ENCODE data around the gene GRK4.

Gene GRK4

GRCh38 chr4:3074846-3075651 is 111.7 kb downstream of the GRK4 start:
- peak; percentile 32 for DNase-seq

DNA sequence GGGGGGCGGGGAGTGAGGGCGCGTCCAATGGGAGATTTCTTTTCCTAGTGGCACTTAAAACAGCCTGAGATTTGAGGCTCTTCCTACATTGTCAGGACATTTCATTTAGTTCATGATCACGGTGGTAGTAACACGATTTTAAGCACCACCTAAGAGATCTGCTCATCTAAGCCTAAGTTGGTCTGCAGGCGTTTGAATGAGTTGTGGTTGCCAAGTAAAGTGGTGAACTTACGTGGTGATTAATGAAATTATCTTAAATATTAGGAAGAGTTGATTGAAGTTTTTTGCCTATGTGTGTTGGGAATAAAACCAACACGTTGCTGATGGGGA is 112.2 kb downstream of the GRK4 start:
- no peak for DNase-seq

- DNase-seq, result no peak
Observed at GRCh38 chr4:3077796-3078195, 114.4 kb downstream of the GRK4 start.

- no peak for DNase-seq
Observed at GRCh38 chr4:3079694-3080123, 116.3 kb downstream of the GRK4 start.

DNA sequence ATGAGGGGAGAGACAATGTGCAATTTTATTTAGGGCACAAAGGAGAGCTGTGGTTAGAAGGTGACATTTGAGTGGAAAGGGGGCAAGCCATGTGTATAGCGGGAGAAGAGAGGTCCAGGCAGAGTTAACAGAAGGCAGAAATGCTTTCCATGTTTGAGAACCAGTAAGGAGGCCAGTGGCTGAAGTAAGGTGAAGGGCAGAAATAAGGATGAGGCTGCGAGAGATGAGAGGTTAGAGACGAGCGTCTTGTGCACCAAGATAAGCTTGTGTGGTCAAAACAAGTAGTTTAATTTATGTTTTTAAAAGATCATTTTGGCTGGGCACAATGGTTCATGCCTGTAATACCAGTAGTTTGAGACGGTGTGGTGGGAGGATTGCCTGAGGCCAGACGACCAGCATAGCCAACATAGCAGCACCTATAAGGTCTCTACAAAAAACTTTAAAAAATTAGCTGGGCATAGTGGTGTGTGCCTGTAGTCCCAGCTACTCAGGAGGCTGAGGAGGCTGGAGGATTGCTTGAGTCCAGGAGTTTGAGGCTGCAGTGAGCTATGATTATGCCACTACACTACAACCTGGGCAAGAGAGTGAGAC is 119.6 kb downstream of the GRK4 start:
- DNase-seq, result no peak

- DNase-seq, result no peak
Observed at GRCh38 chr4:3083732-3084131, 120.4 kb downstream of the GRK4 start.

- no peak for DNase-seq
Observed at GRCh38 chr4:3085948-3086670, 122.7 kb downstream of the GRK4 start.

- DNase-seq, result no peak
Observed at GRCh38 chr4:3087115-3087797, 123.9 kb downstream of the GRK4 start.

Measured in NCI-H1105 treated with DMSO at 0.1 percent for 48 hours (cell line).